HepG2 (cell line): Measurements from ENCODE around the gene UBE2O. TPM values are rescaled to one million over a fixed set of nuclear protein-coding genes. Genes with fewer than 3 reads are reported as not detected.

Experiments used
- FOXP1 ChIP-seq, 2 experiments: fragments of 450-650 bp in 1 of 2; IDR thresholded peaks; 2 replicates each; pipeline ENCODE4 v1.6.1; 2017 to 2018; ENCODE audit warnings: antibody characterized with exemption in 1 of 2
- NONO ChIP-seq, 2 experiments: fragments of 450-650 bp in 1 of 2; sonication (generic) in 1 of 2; formaldehyde crosslinking in 1 of 2; IDR thresholded peaks in 1 of 2; conservative IDR thresholded peaks in 1 of 2; 2 replicates each; pipeline versions ENCODE4 v1.6.1 to v1.8.0; 2017 to 2022; ENCODE audit warnings: mild to moderate bottlenecking in 1 of 2, missing genetic modification reagents in 1 of 2, moderate library complexity in 1 of 2
- PCBP2 ChIP-seq: fragments of 200-400 bp; formaldehyde crosslinking; optimal IDR thresholded peaks from 2 replicates; pipeline ENCODE3; 2018; ENCODE audit warnings: low read length, low read depth; ENCODE audit not compliant: poor library complexity, severe bottlenecking
- SKIL ChIP-seq: sonication (generic); formaldehyde crosslinking; IDR thresholded peaks from 2 replicates; pipeline ENCODE4 v1.8.0; 2022; ENCODE audit warnings: missing genetic modification reagents, mild to moderate bottlenecking, moderate library complexity, borderline replicate concordance
- SOX5 ChIP-seq: IDR thresholded peaks from 2 replicates; pipeline ENCODE4 v1.6.1; 2016; ENCODE audit warnings: borderline replicate concordance
- ZBTB26 ChIP-seq: IDR thresholded peaks from 2 replicates; pipeline ENCODE4 v1.6.1; 2016; ENCODE audit warnings: missing compliant biosample characterization, missing genetic modification reagents, borderline replicate concordance
- ZBTB4 ChIP-seq: sonication (generic); formaldehyde crosslinking; IDR thresholded peaks from 2 replicates; pipeline ENCODE4 v1.4.0; 2020; ENCODE audit warnings: missing genetic modification reagents, mild to moderate bottlenecking, borderline replicate concordance
- ZFP41 ChIP-seq: sonication (generic); formaldehyde crosslinking; IDR thresholded peaks from 2 replicates; pipeline ENCODE4 v1.4.0; 2020; ENCODE audit warnings: mild to moderate bottlenecking, missing genetic modification reagents, borderline replicate concordance
- ZFP82 ChIP-seq: sonication (generic); formaldehyde crosslinking; IDR thresholded peaks from 2 replicates; pipeline ENCODE4 v1.5.1; 2020; ENCODE audit warnings: mild to moderate bottlenecking, missing genetic modification reagents, borderline replicate concordance
- ZNF121 ChIP-seq: sonication (generic); formaldehyde crosslinking; IDR thresholded peaks from 2 replicates; pipeline ENCODE4 v1.5.0; 2020; ENCODE audit warnings: mild to moderate bottlenecking, missing genetic modification reagents
- ZNF260 ChIP-seq: sonication (generic); formaldehyde crosslinking; IDR thresholded peaks from 2 replicates; pipeline ENCODE4 v1.4.0; 2020; ENCODE audit warnings: missing genetic modification reagents, low read depth, mild to moderate bottlenecking, borderline replicate concordance
- ZNF333 ChIP-seq: sonication (generic); formaldehyde crosslinking; IDR thresholded peaks from 2 replicates; pipeline ENCODE4 v1.4.0; 2020; ENCODE audit warnings: mild to moderate bottlenecking, missing genetic modification reagents, borderline replicate concordance
- ZNF382 ChIP-seq: sonication (generic); formaldehyde crosslinking; IDR thresholded peaks from 2 replicates; pipeline ENCODE4 v1.5.0; 2020; ENCODE audit warnings: missing genetic modification reagents, mild to moderate bottlenecking, borderline replicate concordance
- ZNF432 ChIP-seq: sonication (generic); formaldehyde crosslinking; IDR thresholded peaks from 2 replicates; pipeline ENCODE4 v1.5.0; 2020; ENCODE audit warnings: missing genetic modification reagents, mild to moderate bottlenecking, borderline replicate concordance
- ZNF543 ChIP-seq: sonication (generic); formaldehyde crosslinking; IDR thresholded peaks from 2 replicates; pipeline ENCODE4 v1.4.0; 2020; ENCODE audit warnings: mild to moderate bottlenecking, missing genetic modification reagents
- ZNF713 ChIP-seq: sonication (generic); formaldehyde crosslinking; IDR thresholded peaks from 2 replicates; pipeline ENCODE4 v1.4.0; 2020; ENCODE audit warnings: mild to moderate bottlenecking, missing genetic modification reagents
- ZUFSP ChIP-seq: sonication (generic); formaldehyde crosslinking; IDR thresholded peaks from 2 replicates; pipeline ENCODE4 v1.9.0; 2021; ENCODE audit warnings: missing genetic modification reagents, mild to moderate bottlenecking, borderline replicate concordance
- polyA plus RNA-seq, 8 experiments: library from polyadenylated mRNA; depleted of rRNA in 3 of 8; stranded (reverse) in 7 of 8; unstranded in 1 of 8; fragments of >200 nt; fragmentation: Illumina TruSeq in 4 of 8; extraction: Trizol in 4 of 8; gene quantifications; 2 replicates each; pipeline versions ENCODE4 v1.2.1 to v1.2.3, GENCODE V29; 2011 to 2016; ENCODE audit warnings: low read depth in 4 of 8, missing spikeins in 1 of 8, mixed read lengths in 1 of 8; ENCODE audit not compliant: insufficient read depth in 1 of 8
- total RNA-seq, 5 experiments: library from RNA; depleted of rRNA; stranded (reverse); fragments of >200 nt; fragmentation: Illumina TruSeq; extraction: Trizol; gene quantifications; 2 replicates each; pipeline ENCODE4 v1.2.3, GENCODE V29; 2016; ENCODE audit warnings: low read depth in 1 of 5

Gene UBE2O
- total and polyA plus RNA-seq, 2 of the 13 experiments (the other 11 are each of a cell fraction or from before 2014, with no cell fraction given), result 21.5 to 23.5 TPM

- TF ChIP-seq ZNF543 (CRISPR knock-in tag), result peak; percentile 50
- TF ChIP-seq ZFP82, result peak; percentile 45; the same call in 1 of the 2 replicates
- no peak; the same call in 1 of the 2 replicates for TF ChIP-seq SOX5 (CRISPR knock-in tag)
- TF ChIP-seq PCBP2, result no peak
- TF ChIP-seq ZNF333, result no peak
- 0 out of 2 replicates have a peak, but pooled peaks have one; percentile 78 for TF ChIP-seq ZNF713 (CRISPR knock-in tag)
- TF ChIP-seq ZNF382, result no peak
- no peak for TF ChIP-seq ZNF121 (CRISPR knock-in tag)
- TF ChIP-seq ZNF260 (CRISPR knock-in tag), result no peak
- no peak for TF ChIP-seq NONO (IDR thresholded peaks at IDR 0.05)
- TF ChIP-seq NONO (CRISPR knock-in tag; conservative IDR thresholded peaks at IDR 0.05), result peak; percentile 82
- TF ChIP-seq ZBTB26 (CRISPR knock-in tag), result 0 out of 2 replicates have a peak, but pooled peaks have one; percentile 34
- no peak for TF ChIP-seq FOXP1 (IDR thresholded peaks at IDR 0.05)
- TF ChIP-seq FOXP1 (CRISPR knock-in tag; IDR thresholded peaks at IDR 0.05), result no peak
- TF ChIP-seq ZUFSP (CRISPR knock-in tag), result no peak
- 0 out of 2 replicates have a peak, but pooled peaks have one; percentile 55 for TF ChIP-seq ZNF432 (CRISPR knock-in tag)
- TF ChIP-seq SKIL (CRISPR knock-in tag), result peak; percentile 10; the same call in 1 of the 2 replicates
- peak; percentile 80; the same call in 1 of the 2 replicates for TF ChIP-seq ZBTB4
- TF ChIP-seq ZFP41 (CRISPR knock-in tag), result peak; percentile 72; the same call in 1 of the 2 replicates
Observed at GRCh38 chr17:76383546-76384221, 69.3 kb downstream of the UBE2O start (continued).
